GM23248 (cell line): ENCODE data around the gene MAP3K20. TPM values are rescaled to one million over a fixed set of nuclear protein-coding genes. Genes with fewer than 3 reads are reported as not detected.
A peak's percentile ranks its signal among the peaks of the same experiment; 100 is the strongest.

Experiments used
- DNase-seq: peaks from one replicate; pipeline ENCODE4 v3.0.0-alpha.2; 2015
- H2AFZ ChIP-seq: fragments of 200-600 bp; sonication (generic); 2 replicates; pipeline ENCODE4 v1.6.1; 2016; ENCODE audit warnings: antibody characterized with exemption
- H3F3A ChIP-seq: fragments of 200-600 bp; sonication (generic); 2 replicates; pipeline ENCODE4 v1.6.1; 2016; ENCODE audit warnings: mild to moderate bottlenecking, antibody characterized with exemption, mixed run types; ENCODE audit not compliant: insufficient read depth
- H3K27ac ChIP-seq: fragments of 200-600 bp; sonication (generic); 2 replicates; pipeline ENCODE4 v1.5.1; 2016; ENCODE audit warnings: mild to moderate bottlenecking
- H3K27me3 ChIP-seq: fragments of 200-600 bp; sonication (generic); replicated peaks from 2 replicates; pipeline ENCODE4 v1.6.1; 2016; ENCODE audit warnings: mild to moderate bottlenecking; ENCODE audit not compliant: insufficient read depth
- H3K36me3 ChIP-seq: fragments of 200-600 bp; sonication (generic); 2 replicates; pipeline ENCODE4 v1.6.1; 2016; ENCODE audit warnings: low read depth, mild to moderate bottlenecking
- H3K4me1 ChIP-seq: fragments of 200-600 bp; sonication (generic); 2 replicates; pipeline ENCODE4 v1.6.1; 2016; ENCODE audit warnings: mild to moderate bottlenecking; ENCODE audit not compliant: insufficient read depth
- H3K4me2 ChIP-seq: fragments of 200-600 bp; sonication (generic); one replicate; pipeline ENCODE4 v1.6.1; 2016; ENCODE audit warnings: mild to moderate bottlenecking; ENCODE audit not compliant: unreplicated experiment
- H3K4me3 ChIP-seq: fragments of 200-600 bp; sonication (generic); 2 replicates; pipeline ENCODE4 v1.5.1; 2016; ENCODE audit warnings: mild to moderate bottlenecking
- H3K79me2 ChIP-seq: fragments of 200-600 bp; sonication (generic); 2 replicates; pipeline ENCODE4 v1.6.1; 2016; ENCODE audit warnings: mild to moderate bottlenecking; ENCODE audit not compliant: insufficient read depth
- H3K9ac ChIP-seq: fragments of 200-600 bp; sonication (generic); 2 replicates; pipeline ENCODE4 v1.6.1; 2016; ENCODE audit warnings: mild to moderate bottlenecking
- H3K9me2 ChIP-seq: fragments of 200-600 bp; sonication (generic); 2 replicates; pipeline ENCODE4 v1.6.1; 2016; ENCODE audit warnings: mixed run types, mild to moderate bottlenecking, moderate library complexity; ENCODE audit not compliant: insufficient read depth
- H3K9me3 ChIP-seq: fragments of 200-600 bp; sonication (generic); one replicate; pipeline ENCODE4 v1.6.1; 2017; ENCODE audit warnings: low read depth
- H4K20me1 ChIP-seq: fragments of 200-600 bp; sonication (generic); 2 replicates; pipeline ENCODE4 v1.6.0; 2016; ENCODE audit not compliant: insufficient read depth
- EZH2 ChIP-seq: fragments of 200-600 bp; sonication (generic); IDR thresholded peaks from 2 replicates; pipeline ENCODE4 v1.6.1; 2018; ENCODE audit warnings: antibody characterized with exemption, mild to moderate bottlenecking; ENCODE audit not compliant: insufficient read depth, poor library complexity, severe bottlenecking
- EZH2phosphoT487 ChIP-seq: fragments of 200-600 bp; sonication (generic); IDR thresholded peaks from 2 replicates; pipeline ENCODE4 v1.6.1; 2018; ENCODE audit warnings: antibody characterized with exemption, moderate library complexity, mild to moderate bottlenecking, low read depth; ENCODE audit not compliant: insufficient read depth
- WGBS, 2 experiments: methylation state at CpG; one replicate each; pipeline ENCODE4 v1.1.6; 2015 to 2017; ENCODE audit warnings: low lambda C conversion rate in 2 of 2, low coverage in 1 of 2; ENCODE audit errors: missing lambda C conversion rate in 2 of 2; 5-methylcytosine and 5-hydroxymethylcytosine counted together
- in situ Hi-C: fragments of 300-500 bp; cut with MboI; formaldehyde crosslinking; loops from 2 replicates; pipeline ENCODE4 v1.15.0; 2020
- polyA plus RNA-seq: library from polyadenylated mRNA; unstranded; fragments of >200 nt; fragmentation: Nextera tagmentation; extraction: Ambion mirVana; gene quantifications from 2 replicates; pipeline ENCODE4 v1.2.1, GENCODE V29; 2016
- total RNA-seq: library from RNA; depleted of rRNA; stranded (reverse); fragments of >200 nt; shearing (Covaris generic); gene quantifications from 2 replicates; pipeline ENCODE4 v1.2.3, GENCODE V29; 2014

The MAP3K20 gene
- total and polyA plus RNA-seq, 2 experiments from 2014 or later = 55.0 to 68.9 TPM

- no peaks in the 10 kb centered on the region for H4K20me1 ChIP-seq
- H2AFZ ChIP-seq = no peak overlapping the region
- H3K9me3 ChIP-seq = no peaks in the 10 kb centered on the region
- TF ChIP-seq EZH2 (no peak), EZH2phosphoT487 (no peak)
- no peaks in the 10 kb centered on the region for H3K9me2 ChIP-seq
- H3K27ac ChIP-seq = no peak overlapping the region
- DNase-seq = no peak
- 97 to 98% methylated on average over 8 of the region's 8 CpGs for WGBS, 2 experiments
- H3F3A ChIP-seq = peaks cover 39% of the 10 kb centered on the region
- no peak overlapping the region for H3K4me3 ChIP-seq
- in situ Hi-C loops = no loop called here
- no peak overlapping the region for H3K4me2 ChIP-seq
- H3K9ac ChIP-seq = no peak overlapping the region
- no peaks in the 10 kb centered on the region for H3K36me3 ChIP-seq
- H3K79me2 ChIP-seq = peaks cover 81% of the 10 kb centered on the region
- H3K27me3 ChIP-seq = no peaks in the 10 kb centered on the region
- peaks cover 24% of the 10 kb centered on the region for H3K4me1 ChIP-seq
Measured at GRCh38 chr2:173106959-173107628, 31.4 kb downstream of the MAP3K20 start.

- TF ChIP-seq EZH2 (no peak), EZH2phosphoT487 (no peak)
- no peak overlapping the region for H3K4me2 ChIP-seq
- H3K4me1 ChIP-seq = peaks cover 24% of the 10 kb centered on the region
- H3K9me2 ChIP-seq = no peaks in the 10 kb centered on the region
- H3K27ac ChIP-seq = no peak overlapping the region
- no peak overlapping the region for H3K4me3 ChIP-seq
- no peaks in the 10 kb centered on the region for H4K20me1 ChIP-seq
- no peak overlapping the region for H3K9ac ChIP-seq
- no peaks in the 10 kb centered on the region for H3K36me3 ChIP-seq
- no peak for DNase-seq
- peaks cover 81% of the 10 kb centered on the region for H3K79me2 ChIP-seq
- no peaks in the 10 kb centered on the region for H3K27me3 ChIP-seq
- in situ Hi-C loops = no loop called here
- H2AFZ ChIP-seq = no peak overlapping the region
- no peaks in the 10 kb centered on the region for H3K9me3 ChIP-seq
- peaks cover 39% of the 10 kb centered on the region for H3F3A ChIP-seq
- WGBS, 2 experiments = 97% methylated on average over 6 of the region's 6 CpGs
Measured at GRCh38 chr2:173107629-173108022, 32.0 kb downstream of the MAP3K20 start.

GRCh38 chr2:173109253-173110188 is 33.9 kb downstream of the MAP3K20 start:
- 27% methylated on average over 6 of the region's 6 CpGs for WGBS, 2 experiments
- peak; percentile 76 for DNase-seq
- H2AFZ ChIP-seq = no peak overlapping the region

GRCh38 chr2:173117678-173118077 is 42.0 kb downstream of the MAP3K20 start:
- Histone ChIP-seq H3K4me1 (peaks cover 20% of the 10 kb centered on the region), H3K4me2 (no peak overlapping the region), H3K4me3 (no peak overlapping the region), H3K27ac (no peak overlapping the region), H3K9me3 (no peaks in the 10 kb centered on the region), H3K27me3 (no peaks in the 10 kb centered on the region), H2AFZ (no peak overlapping the region), H3F3A (peaks cover 30% of the 10 kb centered on the region), H3K36me3 (no peaks in the 10 kb centered on the region; the same call in 1 of the 2 replicates), H4K20me1 (no peaks in the 10 kb centered on the region), H3K79me2 (peaks cover 84% of the 10 kb centered on the region), H3K9me2 (no peaks in the 10 kb centered on the region), H3K9ac (no peak overlapping the region)
- TF ChIP-seq EZH2phosphoT487 = no peak
- TF ChIP-seq EZH2 = no peak
- in situ Hi-C loops = no loop called here
- DNase-seq = no peak

More at GRCh38 chr2:173109253-173110188, 33.9 kb downstream of the MAP3K20 start:
- no peaks in the 10 kb centered on the region for H3K27me3 ChIP-seq
- in situ Hi-C loops = no loop called here
- peak; percentile 90 for TF ChIP-seq EZH2phosphoT487
- TF ChIP-seq EZH2 = no peak
- no peaks in the 10 kb centered on the region for H4K20me1 ChIP-seq
- no peaks in the 10 kb centered on the region for H3K9me2 ChIP-seq
- H3K4me3 ChIP-seq = peak overlapping the region; percentile 12
- peak overlapping the region; percentile 71 for H3K27ac ChIP-seq
- peak overlapping the region; percentile 55 for H3K9ac ChIP-seq
- peaks cover 24% of the 10 kb centered on the region for H3K4me1 ChIP-seq
- no peaks in the 10 kb centered on the region for H3K36me3 ChIP-seq
- H3K9me3 ChIP-seq = no peaks in the 10 kb centered on the region
- peaks cover 39% of the 10 kb centered on the region for H3F3A ChIP-seq
- H3K79me2 ChIP-seq = peaks cover 81% of the 10 kb centered on the region
- peak overlapping the region; percentile 68 for H3K4me2 ChIP-seq
